ENCODE results near the gene CTDSPL. TPM values are rescaled to one million over a fixed set of nuclear protein-coding genes. Genes with fewer than 3 reads are reported as not detected.
A peak's percentile ranks its signal among the peaks of the same experiment; 100 is the strongest.

The CTDSPL gene
- total and polyA plus RNA-seq, 2 of the 13 experiments (the other 11 are each of a cell fraction or from before 2014, with no cell fraction given) = 26.1 to 142 TPM

GRCh38 chr3:37892927-37893600 lies 31.4 kb downstream of the CTDSPL start:
- ATAC-seq (peak; percentile 100), DNase-seq (ENCODE audit: low spot score) (peak; percentile 85), FAIRE-seq (peak; percentile 83)
- Histone ChIP-seq H3K27me3 (ENCODE audit: control insufficient read depth in 1 of 2, insufficient read depth in 2 of 2, low read length in 2 of 2) (no peaks in the 10 kb centered on the region), H2AFZ (ENCODE audit: low read length) (no peak overlapping the region), H3K79me2 (ENCODE audit: insufficient read depth, low read length) (peaks cover 97% of the 10 kb centered on the region), H3K4me2 (ENCODE audit: low read depth, low read length) (peak overlapping the region; percentile 50), H3K9me3 (ENCODE audit: low read length) (no peaks in the 10 kb centered on the region), H4K20me1 (ENCODE audit: insufficient read depth, low read length) (peaks cover 7% of the 10 kb centered on the region), H3K4me1 (ENCODE audit: insufficient read depth, low read length) (peaks cover 66% of the 10 kb centered on the region), H3K27ac (ENCODE audit: extremely low read length, insufficient read depth, low read length) (peak overlapping the region; percentile 54), H3K4me3 (replicated peaks in 1 of 3; ENCODE audit: insufficient read depth in 1 of 3, low read depth in 2 of 3, low read length in 3 of 3) (peak overlapping the region in 1 of 3 experiments; percentile 11; a peak in 1 of 6 replicates), H3K9ac (ENCODE audit: insufficient read depth, low read depth, low read length) (peak overlapping the region; percentile 28; the same call in 1 of the 2 replicates), H3K36me3 (replicated peaks in 1 of 2; ENCODE audit: control insufficient read depth in 1 of 2, insufficient read depth in 2 of 2, low read length in 2 of 2) (peaks cover 0 to 5% of the 10 kb centered on the region in 2 experiments; a peak in 2 of 5 replicates)
- in situ Hi-C loops (cut with HindIII; ENCODE audit: extremely low pct_ligation_motif_present, low pct_unique_long_range_greater_than_20kb) = no loop called here
- CTCF ChIA-PET (ENCODE audit: low intra/inter-chr PET ratio, low total read pairs) = no interaction called here
- intact Hi-C loops (cut with micrococcal nuclease; ENCODE audit: unreplicated experiment) = loop anchor here (2.0 kb wide), 1 partner anchor 16 kb away; no protein-coding TSS in a partner anchor
- POLR2A ChIA-PET = interaction anchor here (1.3 to 2.9 kb wide), 4 partner anchors 9 to 30 kb away, joined by 4 to 33 read pairs (median 8); no protein-coding TSS in a partner anchor
- BruUV-seq (replicated peaks) = no TSS peak
- 12% methylated on average over 3 of the region's 3 CpGs for WGBS (ENCODE audit: low lambda C conversion rate)
- no peak for TF ChIP-seq ZNF672 (CRISPR knock-in tag; IDR thresholded peaks at IDR 0.05)
- TF ChIP-seq ZNF235 (CRISPR knock-in tag; IDR thresholded peaks at IDR 0.05; ENCODE audit: borderline replicate concordance) = no peak
- peak; percentile 89; the same call in 1 of the 2 replicates for TF ChIP-seq ZNF792 (CRISPR knock-in tag; IDR thresholded peaks at IDR 0.05)
- peak; percentile 68 for TF ChIP-seq GABPB1 (CRISPR knock-in tag; IDR thresholded peaks at IDR 0.05)
- TF ChIP-seq ZFP90 (CRISPR knock-in tag; IDR thresholded peaks at IDR 0.05; ENCODE audit: borderline replicate concordance) = 0 out of 2 replicates have a peak, but pooled peaks have one; percentile 33
- TF ChIP-seq POLR2A (IDR thresholded peaks at IDR 0.05; ENCODE audit: insufficient read depth in 1 of 2, low read depth in 2 of 2, low read length in 2 of 2) = no peak
- no peak for TF ChIP-seq ZNF501 (CRISPR knock-in tag; IDR thresholded peaks at IDR 0.05)
- TF ChIP-seq ZBTB38 (CRISPR knock-in tag; IDR thresholded peaks at IDR 0.05) = peak; percentile 94
- no peak for TF ChIP-seq ZNF280B (CRISPR knock-in tag; IDR thresholded peaks at IDR 0.05; ENCODE audit: borderline replicate concordance)
- TF ChIP-seq ARID5B (CRISPR knock-in tag; IDR thresholded peaks at IDR 0.05) = peak; percentile 89
- TF ChIP-seq POLR2G (IDR thresholded peaks at IDR 0.05; ENCODE audit: low read depth, low read length) = no peak
- TF ChIP-seq PAX8 (CRISPR knock-in tag; IDR thresholded peaks at IDR 0.05; ENCODE audit: borderline replicate concordance) = no peak
- TF ChIP-seq ZNF737 (CRISPR knock-in tag; IDR thresholded peaks at IDR 0.05; ENCODE audit: borderline replicate concordance) = no peak
- no peak for TF ChIP-seq ZNF678 (CRISPR knock-in tag; IDR thresholded peaks at IDR 0.05)
- peak; percentile 78 for TF ChIP-seq MLX (CRISPR knock-in tag; IDR thresholded peaks at IDR 0.05)
- peak; percentile 98 for TF ChIP-seq HOMEZ (CRISPR knock-in tag; IDR thresholded peaks at IDR 0.05; ENCODE audit: low read depth)
- no peak for TF ChIP-seq ZSCAN30 (CRISPR knock-in tag; IDR thresholded peaks at IDR 0.05)

Data from HepG2 (cell line).